Adrenal gland (tissue), 12 donors: ENCODE measurements around the gene SPZ1. TPM values are rescaled to one million over a fixed set of nuclear protein-coding genes. Genes with fewer than 3 reads are reported as not detected.
"Not testable (repeated sequence)": the region's sequence is repeated elsewhere in the genome, so short reads cannot be mapped to it uniquely, and the experiment has no call there.

Experiments used
- DNase-seq, 7 donors: peaks; one replicate each; pipeline ENCODE4 v3.0.0-alpha.2; 2019 to 2020
- H3K27ac ChIP-seq, 5 donors: fragments of 200-600 bp; sonication (generic) in 4 of 5; 1 replicate in 3 of 5; 2 replicates in 2 of 5; pipeline versions ENCODE4 v1.5.1 to v1.8.0; 2016 to 2020; ENCODE audit warnings: mild to moderate bottlenecking in 1 of 5
- H3K27me3 ChIP-seq: fragments of 200-600 bp; 2 replicates; pipeline ENCODE4 v1.8.0; 2021
- H3K36me3 ChIP-seq, 2 donors: fragments of 200-600 bp; replicated peaks in 1 of 2; 1 replicate in 1 of 2; 2 replicates in 1 of 2; pipeline versions ENCODE4 v1.5.1 to v1.8.0; 2018 to 2022
- H3K4me1 ChIP-seq, 2 donors: fragments of 200-600 bp; replicated peaks in 1 of 2; 1 replicate in 1 of 2; 2 replicates in 1 of 2; pipeline versions ENCODE4 v1.5.1 to v1.8.0; 2018 to 2021
- H3K4me3 ChIP-seq, 4 donors: fragments of 200-600 bp; sonication (generic) in 3 of 4; one replicate each; pipeline ENCODE4 v1.5.1; 2016 to 2018
- H3K9me3 ChIP-seq, 3 donors: fragments of 200-600 bp; sonication (generic) in 1 of 3; replicated peaks in 1 of 3; 1 replicate in 2 of 3; 2 replicates in 1 of 3; pipeline versions ENCODE4 v1.5.1 to v1.8.0; 2016 to 2021
- CTCF ChIP-seq, 6 experiments: fragments of 450-650 bp in 4 of 6; fragments of 200-600 bp in 2 of 6; sonication (generic) in 1 of 6; IDR thresholded peaks; 1 replicate in 5 of 6; 2 replicates in 1 of 6; pipeline versions ENCODE4 v1.5.1 to v1.8.0; 2016 to 2021; ENCODE audit warnings: antibody characterized with exemption in 6 of 6, mild to moderate bottlenecking in 2 of 6, moderate library complexity in 1 of 6
- POLR2A ChIP-seq, 2 donors: fragments of 450-650 bp; IDR thresholded peaks; one replicate each; pipeline ENCODE4 v1.6.1; 2017; ENCODE audit warnings: antibody characterized with exemption in 2 of 2, mild to moderate bottlenecking in 2 of 2, moderate library complexity in 1 of 2
- WGBS, 4 donors: extraction: QIAGEN DNeasy Blood & Tissue Kit in 2 of 4; methylation state at CpG; one replicate each; pipeline versions ENCODE4 v1.1.5 to v1.1.7; 2013 to 2017; 5-methylcytosine and 5-hydroxymethylcytosine counted together
- intact Hi-C, 2 donors: fragments of 100-400 bp; cut with DNase I; formaldehyde crosslinking; loops; one replicate each; pipeline versions ENCODE4 v1.14.1 to v1.15.0; 2022 to 2023
- polyA plus RNA-seq, 3 donors: library from polyadenylated mRNA; stranded (reverse); fragments of 200-250 nt in 2 of 3; fragments of 350-450 nt in 1 of 3; fragmentation: Illumina TruSeq in 1 of 3; extraction: RNeasy Lipid Tissue Mini Kit (QIAGEN cat#74804) in 1 of 3; gene quantifications; one replicate each; pipeline ENCODE4 v1.2.3, GENCODE V29; 2013 to 2014
- total RNA-seq, 9 donors: library from RNA; depleted of rRNA in 4 of 9; stranded (reverse); fragments of >200 nt in 4 of 9; fragments of 120-200 nt in 1 of 9; fragmentation: NEBNext Ultra II Directional in 1 of 9; extraction: Animal tissue kit (Norgen Biotek cat#: 25700) in 1 of 9; gene quantifications; one replicate each; pipeline versions ENCODE4 v1.1.0 to v1.2.4, GENCODE V29; 2013 to 2023
- donor health status: healthy with polysubstance abuse.
- donor health status: Bipolar disorder and iron deficiency.
- donor health status: DM: yes; HTN: yes; CAD: no.
- donor health status: DM: no; HTN: no; CAD: no.
- donor health status: DM: no; HTN: no; CAD: no.
- donor health status: DM: yes; HTN: yes; CAD: no.

The SPZ1 gene
- total and polyA plus RNA-seq, 12 donors = not detected

GRCh38 chr5:80300125-80300524 lies 19.7 kb upstream of the SPZ1 start:
- 71 to 96% (median 86%) methylated on average over 3 to 8 of the region's 8 CpGs for WGBS, 4 donors
- Histone ChIP-seq H3K36me3 (no peaks in the 10 kb centered on the region), H3K4me3 (no peak overlapping the region), H3K9me3 (no peaks in the 10 kb centered on the region), H3K4me1 (no peaks in the 10 kb centered on the region), H3K27ac (no peak overlapping the region), H3K27me3 (no peaks in the 10 kb centered on the region)
- DNase-seq = no peak
- TF ChIP-seq CTCF (IDR thresholded peaks at IDR 0.05) = no peak
- no peak for TF ChIP-seq POLR2A (IDR thresholded peaks at IDR 0.05)
- intact Hi-C loops = no loop called here

GRCh38 chr5:80300796-80301195 lies 19.0 kb upstream of the SPZ1 start:
- H3K4me3 ChIP-seq, H3K9me3 ChIP-seq, H3K27ac ChIP-seq, DNase-seq, intact Hi-C loops, H3K27me3 ChIP-seq, H3K4me1 ChIP-seq, H3K36me3 ChIP-seq: not testable (repeated sequence)
- WGBS, 4 donors = 93 to 100% (median 95%) methylated on average over 1 to 18 of the region's 27 CpGs

GRCh38 chr5:80301342-80301741 lies 18.5 kb upstream of the SPZ1 start:
- WGBS, 4 donors = 92 to 93% methylated on average over 11 to 23 of the region's 34 CpGs; no CpG with 5 or more reads in 2 of the 4 donors
- H3K27ac ChIP-seq, DNase-seq, H3K4me1 ChIP-seq, intact Hi-C loops, H3K36me3 ChIP-seq, H3K4me3 ChIP-seq, H3K27me3 ChIP-seq, H3K9me3 ChIP-seq: not testable (repeated sequence)

GRCh38 chr5:80302636-80303035 lies 17.2 kb upstream of the SPZ1 start:
- 92 to 97% (median 94%) methylated on average over 11 of the region's 11 CpGs for WGBS, 4 donors
- intact Hi-C loops = no loop called here
- DNase-seq = no peak
- TF ChIP-seq POLR2A (IDR thresholded peaks at IDR 0.05) (no peak), CTCF (IDR thresholded peaks at IDR 0.05) (no peak)
- no peaks in the 10 kb centered on the region for H3K27me3 ChIP-seq
- no peak overlapping the region for H3K4me3 ChIP-seq
- no peak overlapping the region for H3K27ac ChIP-seq
- no peaks in the 10 kb centered on the region for H3K36me3 ChIP-seq
- no peaks in the 10 kb centered on the region for H3K4me1 ChIP-seq
- H3K9me3 ChIP-seq = no peaks in the 10 kb centered on the region

GRCh38 chr5:80308526-80308925 lies 11.3 kb upstream of the SPZ1 start:
- WGBS, 4 donors = 63 to 82% (median 79%) methylated on average over 11 of the region's 11 CpGs
- H3K27me3 ChIP-seq = no peaks in the 10 kb centered on the region
- no peak overlapping the region for H3K4me3 ChIP-seq
- DNase-seq = no peak
- TF ChIP-seq CTCF (IDR thresholded peaks at IDR 0.05) (no peak), POLR2A (IDR thresholded peaks at IDR 0.05) (no peak)
- no peaks in the 10 kb centered on the region for H3K36me3 ChIP-seq
- H3K27ac ChIP-seq = no peak overlapping the region
- no peaks in the 10 kb centered on the region for H3K9me3 ChIP-seq
- intact Hi-C loops = loop anchor here (5.0 kb wide), 1 partner anchor 216 kb away; no protein-coding TSS in a partner anchor
- H3K4me1 ChIP-seq = no peaks in the 10 kb centered on the region
